ENCODE measurements around the gene MPG.

The MPG gene

GRCh38 chr16:60166-60565 lies 17.9 kb upstream of the MPG start:
- H3K4me3 ChIP-seq (ENCODE audit: control insufficient read depth, low read depth, low read length): no peak overlapping the region
- no peak for DNase-seq (ENCODE audit: low read depth)

GRCh38 chr16:60929-61878 lies 16.8 kb upstream of the MPG start:
- no peak for TF ChIP-seq CTCF (conservative IDR thresholded peaks at IDR 0.05; ENCODE audit: control insufficient read depth, insufficient read depth, low read depth, low read length)
- H3K4me3 ChIP-seq (ENCODE audit: control insufficient read depth, low read depth, low read length): no peak overlapping the region
- no peak for DNase-seq (ENCODE audit: low read depth)

More at GRCh38 chr16:60166-60565, 17.9 kb upstream of the MPG start:
- TF ChIP-seq CTCF (conservative IDR thresholded peaks at IDR 0.05; ENCODE audit: control insufficient read depth, insufficient read depth, low read depth, low read length): no peak

- no peak overlapping the region for H3K4me3 ChIP-seq (ENCODE audit: control insufficient read depth, low read depth, low read length)
- TF ChIP-seq CTCF (conservative IDR thresholded peaks at IDR 0.05; ENCODE audit: control insufficient read depth, insufficient read depth, low read depth, low read length): no peak
- no peak for DNase-seq (ENCODE audit: low read depth)
Measured at GRCh38 chr16:61879-62281, 16.1 kb upstream of the MPG start.

GRCh38 chr16:62283-62967 lies 15.6 kb upstream of the MPG start:
- no peak for DNase-seq (ENCODE audit: low read depth)
- TF ChIP-seq CTCF (conservative IDR thresholded peaks at IDR 0.05; ENCODE audit: control insufficient read depth, insufficient read depth, low read depth, low read length): no peak
- no peak overlapping the region for H3K4me3 ChIP-seq (ENCODE audit: control insufficient read depth, low read depth, low read length)

- TF ChIP-seq CTCF (conservative IDR thresholded peaks at IDR 0.05; ENCODE audit: control insufficient read depth, insufficient read depth, low read depth, low read length): no peak
- no peak for DNase-seq (ENCODE audit: low read depth)
- H3K4me3 ChIP-seq (ENCODE audit: control insufficient read depth, low read depth, low read length): no peak overlapping the region
Measured at GRCh38 chr16:62968-63391, 15.0 kb upstream of the MPG start.

- no peak for DNase-seq (ENCODE audit: low read depth)
- TF ChIP-seq CTCF (conservative IDR thresholded peaks at IDR 0.05; ENCODE audit: control insufficient read depth, insufficient read depth, low read depth, low read length): no peak
- H3K4me3 ChIP-seq (ENCODE audit: control insufficient read depth, low read depth, low read length): no peak overlapping the region
Measured at GRCh38 chr16:63466-63865, 14.6 kb upstream of the MPG start.
